Caco-2 (cell line): Measurements from ENCODE around the gene WDR36. TPM values are rescaled to one million over a fixed set of nuclear protein-coding genes. Genes with fewer than 3 reads are reported as not detected.

Experiments
- BruUV-seq: library from RNA; stranded (reverse); fragments of 400-500 nt; replicated peaks from 2 replicates; lab custom pipeline; 2021; lab: Mats Ljungman, UMichigan
- CTCF ChIA-PET: fragments of 300-600 bp; sonication (Branson Sonifier 250); formaldehyde crosslinking; loops from one replicate; lab custom pipeline; 2022; ENCODE audit warnings: antibody characterized with exemption; lab: Charles Lee
- POLR2A ChIA-PET: fragments of 300-600 bp; sonication (Branson Sonifier 250); formaldehyde crosslinking; loops from one replicate; lab custom pipeline; 2022; ENCODE audit warnings: antibody characterized with exemption; lab: Charles Lee
- DNase-seq, 2 experiments: peaks; one replicate each; pipeline versions ENCODE4 v3.0.0 to v3.0.0-alpha.2; 2020 to 2022
- H3K27me3 ChIP-seq: replicated peaks from 2 replicates; pipeline ENCODE4 v1.6.0; 2011; ENCODE audit warnings: low read length; ENCODE audit not compliant: control insufficient read depth, insufficient read depth
- H3K36me3 ChIP-seq: 2 replicates; pipeline ENCODE4 v1.5.1; 2011; ENCODE audit warnings: low read length; ENCODE audit not compliant: control insufficient read depth, insufficient read depth
- H3K4me1 ChIP-seq: fragments of 250-450 bp; sonication (Bioruptor Pico); 2 replicates; pipeline ENCODE4 v1.5.1; 2020; ENCODE audit warnings: mild to moderate bottlenecking
- H3K4me3 ChIP-seq: 2 replicates; pipeline ENCODE4 v1.5.1; 2011; ENCODE audit warnings: low read depth, mild to moderate bottlenecking, control low read depth, low read length
- H3K9me3 ChIP-seq: fragments of 250-450 bp; sonication (Bioruptor Pico); 2 replicates; pipeline ENCODE4 v1.5.1; 2020; ENCODE audit warnings: mild to moderate bottlenecking, moderate library complexity
- H3K27ac Mint-ChIP-seq: one replicate; pipeline ENCODE4 v1.8.0; 2022; ENCODE audit warnings: mixed read lengths; ENCODE audit not compliant: unreplicated experiment
- H3K27me3 Mint-ChIP-seq: one replicate; pipeline ENCODE4 v1.8.0; 2022; ENCODE audit warnings: mixed read lengths; ENCODE audit not compliant: insufficient read depth, unreplicated experiment
- H3K36me3 Mint-ChIP-seq: one replicate; pipeline ENCODE4 v1.8.0; 2022; ENCODE audit warnings: mild to moderate bottlenecking, mixed read lengths; ENCODE audit not compliant: insufficient read depth, unreplicated experiment
- H3K4me1 Mint-ChIP-seq: one replicate; pipeline ENCODE4 v1.8.0; 2022; ENCODE audit warnings: low read depth, mixed read lengths; ENCODE audit not compliant: unreplicated experiment
- H3K4me3 Mint-ChIP-seq: one replicate; pipeline ENCODE4 v1.8.0; 2022; ENCODE audit warnings: mild to moderate bottlenecking, moderate library complexity, mixed read lengths; ENCODE audit not compliant: unreplicated experiment
- H3K9me3 Mint-ChIP-seq: one replicate; pipeline ENCODE4 v1.8.0; 2022; ENCODE audit warnings: mixed read lengths; ENCODE audit not compliant: unreplicated experiment
- intact Hi-C: fragments of 100-400 bp; cut with micrococcal nuclease; formaldehyde crosslinking; loops from one replicate; pipeline ENCODE4 v1.10.0; 2022; ENCODE audit not compliant: unreplicated experiment
- total RNA-seq: library from RNA; stranded (reverse); gene quantifications from 2 replicates; pipeline ENCODE4 v1.2.3, GENCODE V29; 2022
- TF ChIP-seq, protein P1 (sequence below), 2 experiments: fragments of 200-600 bp in 1 of 2; IDR thresholded peaks; 1 replicate in 1 of 2; 2 replicates in 1 of 2; pipeline versions ENCODE4 v1.5.1 to v1.8.0; 2011 to 2022; ENCODE audit warnings: antibody characterized with exemption in 1 of 2, control low read depth in 1 of 2, inconsistent platforms in 1 of 2, low read depth in 1 of 2, low read length in 1 of 2, mild to moderate bottlenecking in 1 of 2, moderate library complexity in 1 of 2; ENCODE audit not compliant: insufficient read depth in 1 of 2, severe bottlenecking in 1 of 2, unreplicated experiment in 1 of 2

WDR36 gene
- total RNA-seq, 1 experiment from 2014 or later: 33.5 TPM

DNA sequence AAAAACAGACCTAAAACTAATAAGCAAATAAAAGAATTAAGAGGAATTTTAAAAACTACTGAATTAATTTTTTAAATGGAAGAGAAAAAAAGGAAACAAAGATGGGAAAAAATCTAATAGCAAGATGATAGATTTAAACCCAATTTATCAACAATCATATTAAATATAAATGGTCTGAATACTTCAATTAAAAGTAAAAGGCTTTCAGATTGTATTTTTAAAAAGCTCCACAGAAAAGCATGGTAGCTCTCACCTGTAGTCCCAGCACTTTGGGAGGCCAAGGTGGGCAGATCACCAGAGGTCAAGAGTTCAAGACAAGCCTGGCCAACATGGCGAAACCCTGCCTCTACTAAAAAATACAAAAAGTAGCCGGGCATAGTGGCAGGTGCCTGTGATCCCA, 32.0 kb upstream of the WDR36 start:
- no TSS peak for BruUV-seq
- H3K4me3 Mint-ChIP-seq: no peak overlapping the region
- CTCF ChIA-PET: no interaction called here
- H3K9me3 Mint-ChIP-seq: no peaks in the 10 kb centered on the region
- Histone ChIP-seq H3K4me3 (no peak overlapping the region), H3K27me3 (no peaks in the 10 kb centered on the region), H3K36me3 (no peaks in the 10 kb centered on the region), H3K9me3 (no peaks in the 10 kb centered on the region), H3K4me1 (no peaks in the 10 kb centered on the region)
- peaks cover 27% of the 10 kb centered on the region for H3K27me3 Mint-ChIP-seq
- DNase-seq: no peak
- intact Hi-C loops: loop anchor here (10.0 kb wide), 1 partner anchor 135 kb away; no protein-coding TSS in a partner anchor
- TF ChIP-seq, protein P1, sequence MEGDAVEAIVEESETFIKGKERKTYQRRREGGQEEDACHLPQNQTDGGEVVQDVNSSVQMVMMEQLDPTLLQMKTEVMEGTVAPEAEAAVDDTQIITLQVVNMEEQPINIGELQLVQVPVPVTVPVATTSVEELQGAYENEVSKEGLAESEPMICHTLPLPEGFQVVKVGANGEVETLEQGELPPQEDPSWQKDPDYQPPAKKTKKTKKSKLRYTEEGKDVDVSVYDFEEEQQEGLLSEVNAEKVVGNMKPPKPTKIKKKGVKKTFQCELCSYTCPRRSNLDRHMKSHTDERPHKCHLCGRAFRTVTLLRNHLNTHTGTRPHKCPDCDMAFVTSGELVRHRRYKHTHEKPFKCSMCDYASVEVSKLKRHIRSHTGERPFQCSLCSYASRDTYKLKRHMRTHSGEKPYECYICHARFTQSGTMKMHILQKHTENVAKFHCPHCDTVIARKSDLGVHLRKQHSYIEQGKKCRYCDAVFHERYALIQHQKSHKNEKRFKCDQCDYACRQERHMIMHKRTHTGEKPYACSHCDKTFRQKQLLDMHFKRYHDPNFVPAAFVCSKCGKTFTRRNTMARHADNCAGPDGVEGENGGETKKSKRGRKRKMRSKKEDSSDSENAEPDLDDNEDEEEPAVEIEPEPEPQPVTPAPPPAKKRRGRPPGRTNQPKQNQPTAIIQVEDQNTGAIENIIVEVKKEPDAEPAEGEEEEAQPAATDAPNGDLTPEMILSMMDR (IDR thresholded peaks at IDR 0.05; ENCODE audit: insufficient read depth in 1 of 2, low read depth in 1 of 2, low read length in 1 of 2, severe bottlenecking in 1 of 2, unreplicated experiment in 1 of 2): no peak
- H3K27ac Mint-ChIP-seq: no peak overlapping the region
- no peaks in the 10 kb centered on the region for H3K36me3 Mint-ChIP-seq
- POLR2A ChIA-PET: no interaction called here
- no peaks in the 10 kb centered on the region for H3K4me1 Mint-ChIP-seq

DNA sequence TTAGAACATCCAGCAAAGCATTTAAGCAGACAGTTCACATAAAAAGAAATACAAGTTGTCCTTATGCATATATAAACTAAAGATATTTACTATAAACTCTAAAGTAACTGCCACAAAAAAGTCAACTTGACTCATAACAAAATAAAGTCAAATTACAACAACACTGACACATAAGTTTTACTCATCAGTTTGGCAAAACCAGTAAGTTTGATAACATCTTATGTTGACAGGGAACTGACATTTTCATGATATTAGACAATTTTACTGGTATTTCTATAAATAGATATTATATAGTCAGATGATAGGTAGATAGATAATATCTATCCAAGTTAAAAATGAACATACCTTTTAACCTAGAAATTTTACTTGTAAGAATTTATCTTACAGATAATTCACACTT, 30.5 kb upstream of the WDR36 start:
- H3K4me3 Mint-ChIP-seq: no peak overlapping the region
- H3K4me1 ChIP-seq: no peaks in the 10 kb centered on the region
- ChIA-PET CTCF (no interaction called here), POLR2A (no interaction called here)
- no peak for DNase-seq
- BruUV-seq: no TSS peak
- no peaks in the 10 kb centered on the region for H3K36me3 ChIP-seq
- no peaks in the 10 kb centered on the region for H3K9me3 ChIP-seq
- H3K27me3 Mint-ChIP-seq: peaks cover 25% of the 10 kb centered on the region
- TF ChIP-seq, protein P1 (IDR thresholded peaks at IDR 0.05; ENCODE audit: insufficient read depth in 1 of 2, low read depth in 1 of 2, low read length in 1 of 2, severe bottlenecking in 1 of 2, unreplicated experiment in 1 of 2): no peak
- no peaks in the 10 kb centered on the region for H3K9me3 Mint-ChIP-seq
- no peak overlapping the region for H3K27ac Mint-ChIP-seq
- no peaks in the 10 kb centered on the region for H3K27me3 ChIP-seq
- no peak overlapping the region for H3K4me3 ChIP-seq
- intact Hi-C loops: loop anchor here (10.0 kb wide), 1 partner anchor 137 kb away; no protein-coding TSS in a partner anchor
- H3K36me3 Mint-ChIP-seq: no peaks in the 10 kb centered on the region
- H3K4me1 Mint-ChIP-seq: no peaks in the 10 kb centered on the region

DNA sequence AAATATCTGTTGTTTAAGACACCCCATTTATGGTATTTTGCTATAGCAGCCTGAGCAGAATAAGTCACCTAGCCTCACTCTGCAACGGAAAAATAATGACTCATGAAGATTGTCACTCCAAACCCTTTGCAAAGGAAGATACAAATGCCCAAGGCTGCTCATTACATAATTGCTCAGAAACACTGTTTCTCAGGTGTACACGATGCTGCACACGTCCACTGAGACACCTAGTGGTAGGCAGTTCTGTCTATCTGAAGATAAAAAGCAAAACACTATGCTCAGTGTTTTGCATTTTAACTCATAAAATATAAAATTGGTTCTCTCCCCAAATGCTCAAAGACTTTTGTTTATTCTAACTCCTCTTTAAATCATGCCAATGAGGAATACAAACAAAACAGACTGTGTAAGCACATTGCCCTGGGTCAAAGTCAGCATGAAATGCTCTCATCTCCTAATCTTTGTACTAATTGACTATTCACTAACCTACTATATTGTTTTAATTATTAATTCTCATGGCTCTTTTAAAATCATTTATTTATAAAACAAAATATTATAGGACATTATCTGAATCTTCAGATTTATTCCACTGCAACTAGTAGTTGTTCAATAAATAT, 28.3 kb upstream of the WDR36 start:
- TF ChIP-seq, protein P1 (IDR thresholded peaks at IDR 0.05; ENCODE audit: insufficient read depth in 1 of 2, low read depth in 1 of 2, low read length in 1 of 2, severe bottlenecking in 1 of 2, unreplicated experiment in 1 of 2): peak; percentile 65 to 72
- Mint-ChIP-seq H3K27me3 (peaks cover 27% of the 10 kb centered on the region), H3K36me3 (no peaks in the 10 kb centered on the region), H3K4me1 (no peaks in the 10 kb centered on the region), H3K9me3 (no peaks in the 10 kb centered on the region), H3K27ac (no peak overlapping the region), H3K4me3 (no peak overlapping the region)
- intact Hi-C loops: loop anchor here (1.0 to 10.0 kb wide), 3 partner anchors 139 to 307 kb away; no protein-coding TSS in a partner anchor
- Histone ChIP-seq H3K4me3 (no peak overlapping the region), H3K4me1 (no peaks in the 10 kb centered on the region), H3K27me3 (no peaks in the 10 kb centered on the region), H3K36me3 (no peaks in the 10 kb centered on the region), H3K9me3 (no peaks in the 10 kb centered on the region)
- ChIA-PET CTCF (no interaction called here), POLR2A (no interaction called here)
- DNase-seq: peak in 1 of 2 experiments; percentile 24
- no TSS peak for BruUV-seq
